ENCODE measurements around the gene ZDHHC14.
A peak's percentile ranks its signal among the peaks of the same experiment; 100 is the strongest.
"Not testable (repeated sequence)": the region's sequence is repeated elsewhere in the genome, so short reads cannot be mapped to it uniquely, and the experiment has no call there.

Gene ZDHHC14

GRCh38 chr6:157699777-157700636 lies 319.0 kb downstream of the ZDHHC14 start:
- DNase-seq = no peak

GRCh38 chr6:157706351-157706750 lies 325.4 kb downstream of the ZDHHC14 start:
- not testable (repeated sequence) for DNase-seq

- DNase-seq = no peak
Measured at GRCh38 chr6:157706883-157707282, 325.9 kb downstream of the ZDHHC14 start.

- no peak for DNase-seq
Measured at GRCh38 chr6:157707576-157707975, 326.6 kb downstream of the ZDHHC14 start.

GRCh38 chr6:157708239-157708638 lies 327.2 kb downstream of the ZDHHC14 start:
- DNase-seq = no peak

GRCh38 chr6:157708933-157709332 lies 327.9 kb downstream of the ZDHHC14 start:
- no peak for DNase-seq

- no peak for DNase-seq
Measured at GRCh38 chr6:157709555-157709954, 328.6 kb downstream of the ZDHHC14 start.

GRCh38 chr6:157710604-157711003 lies 329.6 kb downstream of the ZDHHC14 start:
- DNase-seq = no peak

GRCh38 chr6:157711060-157711459 lies 330.1 kb downstream of the ZDHHC14 start:
- no peak for DNase-seq

- no peak for DNase-seq
Measured at GRCh38 chr6:157712585-157713295, 331.8 kb downstream of the ZDHHC14 start.

- no peak for DNase-seq
Measured at GRCh38 chr6:157713451-157714152, 332.6 kb downstream of the ZDHHC14 start.

GRCh38 chr6:157714153-157714490 lies 333.1 kb downstream of the ZDHHC14 start:
- peak; percentile 40 for DNase-seq

GRCh38 chr6:157715728-157716164 lies 334.8 kb downstream of the ZDHHC14 start:
- DNase-seq = no peak

GRCh38 chr6:157716251-157716995 lies 335.4 kb downstream of the ZDHHC14 start:
- DNase-seq = peak; percentile 36

GRCh38 chr6:157717340-157717748 lies 336.4 kb downstream of the ZDHHC14 start:
- no peak for DNase-seq

- peak; percentile 65 for DNase-seq
Measured at GRCh38 chr6:157718503-157719187, 337.7 kb downstream of the ZDHHC14 start.

- not testable (repeated sequence) for DNase-seq
Measured at GRCh38 chr6:157720964-157721363, 340.0 kb downstream of the ZDHHC14 start.

GRCh38 chr6:157721426-157721825 lies 340.4 kb downstream of the ZDHHC14 start:
- peak; percentile 46 for DNase-seq

GRCh38 chr6:157721830-157722229 lies 340.8 kb downstream of the ZDHHC14 start:
- no peak for DNase-seq

- DNase-seq = no peak
Measured at GRCh38 chr6:157723376-157723775, 342.4 kb downstream of the ZDHHC14 start.

- no peak for DNase-seq
Measured at GRCh38 chr6:157724138-157724820, 343.3 kb downstream of the ZDHHC14 start.

Data from NCI-H69 (cell line).